Measurements from ENCODE around the gene CDH19.

- TF ChIP-seq POLR2AphosphoS5 (IDR thresholded peaks at IDR 0.05): no peak
- TF ChIP-seq CTCF (IDR thresholded peaks at IDR 0.05): no peak
- TF ChIP-seq POLR2A (IDR thresholded peaks at IDR 0.05): no peak
- TF ChIP-seq EP300 (IDR thresholded peaks at IDR 0.05): no peak
Observed at GRCh38 chr18:66566616-66567015, 37.3 kb downstream of the CDH19 start.
